RWPE1 (cell line): Measurements from ENCODE around the gene RIPOR3.

Experiments used
- CTCF ChIA-PET: fragments of 350-600 bp; sonication (Branson Sonifier 250); formaldehyde crosslinking; extraction: SDS; loops from one replicate; lab custom pipeline; 2021; lab: Yijun Ruan, JAX
- POLR2A ChIA-PET: fragments of 400-600 bp; formaldehyde crosslinking; extraction: SDS; loops from one replicate; lab custom pipeline; 2020; ENCODE audit warnings: antibody characterized with exemption; ENCODE audit not compliant: low non-redundant PET; lab: Yijun Ruan, JAX
- DNase-seq: peaks from one replicate; pipeline ENCODE4 v3.0.0; 2012; ENCODE audit warnings: low spot score
- H3K27ac ChIP-seq: fragments of 450-650 bp; 2 replicates; pipeline ENCODE4 v1.5.1; 2017
- TF ChIP-seq, protein P1 (sequence below): fragments of 450-650 bp; conservative IDR thresholded peaks from 2 replicates; pipeline ENCODE4 v1.5.1; 2017; ENCODE audit warnings: low read depth, mild to moderate bottlenecking

RIPOR3 gene

DNA sequence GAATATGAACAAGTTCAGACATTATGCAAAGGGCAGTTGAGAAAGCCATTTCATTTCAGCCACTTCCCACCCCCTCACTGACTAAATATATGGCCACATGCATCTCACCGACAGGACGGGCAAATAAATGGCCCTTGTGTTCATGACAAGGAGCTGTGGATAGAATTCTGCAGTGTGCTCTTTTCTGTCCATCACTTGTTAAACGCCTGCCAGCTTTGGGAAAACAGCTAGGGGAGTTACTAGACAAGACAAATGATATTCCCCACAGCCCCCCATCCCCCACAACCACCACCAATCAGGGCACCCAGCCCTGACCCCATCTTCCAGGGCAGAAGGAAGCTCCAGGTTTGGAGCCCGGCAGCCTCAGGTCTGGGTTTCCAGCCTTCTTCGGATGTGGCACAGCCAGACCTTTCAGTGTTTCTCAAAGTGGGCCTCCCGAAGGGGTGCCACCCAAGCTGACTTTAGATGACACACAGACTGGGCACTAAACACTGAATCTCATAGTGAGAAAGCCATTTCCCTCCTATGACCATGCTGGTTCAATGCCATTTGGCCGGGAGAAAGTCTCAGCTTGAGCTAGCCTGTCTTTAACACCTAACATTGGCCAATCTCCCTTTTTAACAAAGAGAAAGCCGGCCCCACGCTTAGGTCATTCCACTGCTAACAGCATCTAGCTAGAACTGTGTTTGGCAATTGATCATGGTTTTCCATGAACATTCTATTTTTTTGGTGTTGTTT, 4.0 kb upstream of the RIPOR3 start:
- CTCF ChIA-PET = interaction anchor here (0.6 to 1.5 kb wide), 6 partner anchors 9 to 107 kb away, joined by 3 to 5 read pairs (median 4); no protein-coding TSS in a partner anchor
- DNase-seq = no peak
- POLR2A ChIA-PET = no interaction called here
- TF ChIP-seq, protein P1, sequence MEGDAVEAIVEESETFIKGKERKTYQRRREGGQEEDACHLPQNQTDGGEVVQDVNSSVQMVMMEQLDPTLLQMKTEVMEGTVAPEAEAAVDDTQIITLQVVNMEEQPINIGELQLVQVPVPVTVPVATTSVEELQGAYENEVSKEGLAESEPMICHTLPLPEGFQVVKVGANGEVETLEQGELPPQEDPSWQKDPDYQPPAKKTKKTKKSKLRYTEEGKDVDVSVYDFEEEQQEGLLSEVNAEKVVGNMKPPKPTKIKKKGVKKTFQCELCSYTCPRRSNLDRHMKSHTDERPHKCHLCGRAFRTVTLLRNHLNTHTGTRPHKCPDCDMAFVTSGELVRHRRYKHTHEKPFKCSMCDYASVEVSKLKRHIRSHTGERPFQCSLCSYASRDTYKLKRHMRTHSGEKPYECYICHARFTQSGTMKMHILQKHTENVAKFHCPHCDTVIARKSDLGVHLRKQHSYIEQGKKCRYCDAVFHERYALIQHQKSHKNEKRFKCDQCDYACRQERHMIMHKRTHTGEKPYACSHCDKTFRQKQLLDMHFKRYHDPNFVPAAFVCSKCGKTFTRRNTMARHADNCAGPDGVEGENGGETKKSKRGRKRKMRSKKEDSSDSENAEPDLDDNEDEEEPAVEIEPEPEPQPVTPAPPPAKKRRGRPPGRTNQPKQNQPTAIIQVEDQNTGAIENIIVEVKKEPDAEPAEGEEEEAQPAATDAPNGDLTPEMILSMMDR = no peak
- no peak overlapping the region for H3K27ac ChIP-seq

DNA sequence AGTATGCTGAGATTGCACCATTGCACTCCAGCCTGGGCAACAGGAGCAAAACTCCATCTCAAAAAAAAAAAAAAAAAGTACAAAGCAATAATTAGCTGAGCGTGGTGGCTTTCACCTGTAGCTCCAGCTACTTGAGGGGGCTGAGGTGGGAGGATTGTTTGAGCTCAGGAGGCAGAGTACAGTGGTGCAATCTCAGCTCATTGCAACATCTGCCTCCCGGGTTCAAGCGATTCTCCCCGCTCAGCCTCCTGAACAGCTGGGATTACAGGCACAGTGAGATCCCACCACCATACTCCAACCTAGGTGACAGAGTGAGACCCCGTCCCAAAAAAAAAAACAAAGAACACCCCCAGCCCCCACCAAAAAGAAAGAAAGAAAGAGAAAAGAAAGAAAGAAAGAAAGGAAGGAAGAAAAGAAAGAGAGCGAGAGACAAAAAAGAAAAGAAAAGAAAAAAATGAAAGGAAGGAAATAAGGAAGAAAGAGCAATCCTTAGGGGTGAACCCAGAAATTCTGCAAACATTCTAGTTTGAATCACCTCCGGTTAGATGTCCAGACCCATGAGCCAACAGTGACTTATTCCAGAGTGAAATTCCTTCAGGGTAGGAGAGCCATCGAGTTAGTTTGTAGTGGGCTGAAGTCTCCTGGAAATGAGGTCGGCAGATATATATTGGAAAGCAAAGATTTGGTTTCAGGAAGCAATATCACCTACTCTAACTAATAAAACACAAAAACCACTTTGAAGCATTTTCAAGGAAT, 3.2 kb upstream of the RIPOR3 start:
- no peak overlapping the region for H3K27ac ChIP-seq
- TF ChIP-seq, protein P1 = no peak
- POLR2A ChIA-PET = no interaction called here
- no peak for DNase-seq
- CTCF ChIA-PET = interaction anchor here (0.9 kb wide), 1 partner anchor 15 kb away, joined by 3 read pairs; no protein-coding TSS in a partner anchor

DNA sequence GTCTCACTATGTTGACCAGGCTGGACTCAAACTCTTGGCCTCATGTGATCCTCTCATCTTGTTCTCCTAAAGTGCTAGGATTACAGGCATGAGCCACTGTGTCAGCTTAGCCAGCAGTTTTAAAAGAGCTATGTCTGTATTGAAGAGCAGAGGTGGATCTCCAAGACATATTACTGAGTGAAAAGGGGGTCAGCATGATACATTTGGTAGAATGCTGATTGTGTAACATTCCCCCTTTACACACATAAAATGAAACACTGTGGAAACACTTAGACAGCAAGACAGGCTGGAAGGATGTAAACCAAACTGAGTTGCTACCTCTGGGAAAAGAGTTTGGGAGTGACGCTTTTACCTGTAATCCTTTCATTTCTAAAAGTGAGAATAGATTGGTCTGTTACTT, 1.7 kb upstream of the RIPOR3 start:
- no peak overlapping the region for H3K27ac ChIP-seq
- TF ChIP-seq, protein P1 = no peak
- DNase-seq = no peak
- CTCF ChIA-PET = interaction anchor here (0.6 to 0.7 kb wide), 3 partner anchors 55 to 105 kb away, joined by 3 to 5 read pairs (median 5); partner anchors contain the start of gene BCAS4
- POLR2A ChIA-PET = interaction anchor here (0.5 kb wide), 1 partner anchor 1238 kb away, joined by 3 read pairs; no protein-coding TSS in a partner anchor

DNA sequence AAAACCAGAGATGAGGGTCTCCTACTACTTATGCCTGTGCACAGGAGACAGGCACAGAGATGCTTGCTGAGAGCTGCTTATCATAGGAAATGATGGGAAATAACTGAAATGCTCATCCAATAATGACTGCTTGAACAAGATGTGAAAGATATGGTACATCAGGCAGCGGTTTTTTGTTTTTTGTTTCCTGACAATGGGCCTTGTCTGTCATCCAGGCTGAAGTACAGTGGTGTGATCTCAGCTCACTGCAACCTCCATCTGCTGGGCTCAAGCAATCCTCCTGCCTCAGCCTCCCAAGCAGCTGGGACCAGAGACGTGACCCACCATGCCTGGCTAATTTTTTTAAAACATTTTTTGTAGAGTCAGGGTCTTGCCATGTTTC, 1.2 kb upstream of the RIPOR3 start:
- no peak for DNase-seq
- H3K27ac ChIP-seq = no peak overlapping the region
- TF ChIP-seq, protein P1 = no peak
- ChIA-PET CTCF (interaction anchor here (0.6 to 0.7 kb wide), 3 partner anchors 56 to 104 kb away, joined by 3 to 5 read pairs (median 5); partner anchors contain the start of gene BCAS4), POLR2A (interaction anchor here (0.5 kb wide), 1 partner anchor 1238 kb away, joined by 3 read pairs; no protein-coding TSS in a partner anchor)

DNA sequence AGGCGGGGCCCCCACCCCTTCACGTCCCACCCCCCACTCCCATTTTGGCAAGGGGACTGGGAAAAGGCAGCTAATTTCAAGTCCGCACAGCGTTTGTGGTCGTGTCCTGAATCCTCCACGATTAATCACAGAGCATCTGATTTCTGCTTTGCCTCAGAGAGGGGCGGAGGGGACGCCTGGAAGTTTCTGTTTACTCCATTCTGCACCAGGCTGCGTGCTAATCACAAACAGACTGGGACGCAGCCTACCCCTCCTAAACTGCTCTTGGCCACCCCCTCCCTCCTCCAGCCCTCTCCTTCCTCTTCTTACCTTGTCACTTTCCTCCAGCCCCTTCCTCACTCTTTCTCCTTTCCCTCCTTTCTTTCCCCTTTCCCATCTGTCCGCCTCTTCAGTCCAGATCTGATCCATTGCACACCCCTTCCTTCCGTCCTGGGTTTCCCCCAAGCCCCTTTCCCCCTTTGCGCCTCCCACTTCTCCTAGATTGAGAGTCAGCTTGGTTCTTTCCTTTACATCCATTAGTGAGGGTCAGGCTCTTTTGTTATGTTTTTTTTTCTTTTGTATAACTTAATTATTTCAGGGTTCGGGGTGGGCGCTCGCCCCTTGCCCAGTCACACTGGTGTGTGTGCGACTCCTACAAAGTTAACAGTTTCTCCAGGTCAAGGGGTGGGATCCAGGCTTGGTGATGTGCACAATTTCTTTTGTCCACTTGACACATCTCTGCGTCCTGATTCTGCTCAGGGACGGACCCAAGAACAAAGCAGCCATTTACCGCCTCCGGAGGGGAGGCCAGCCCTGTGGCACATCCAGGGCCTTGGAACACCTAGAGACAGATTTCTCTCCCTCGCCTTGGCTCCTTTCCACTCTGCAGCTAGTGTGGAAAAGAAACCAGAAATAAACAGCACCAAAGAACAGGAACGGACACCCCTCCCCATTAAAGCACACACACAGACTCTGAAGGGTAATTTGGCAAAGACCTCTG, 520 bp upstream of the RIPOR3 start:
- ChIA-PET CTCF (interaction anchor here (0.7 to 0.8 kb wide), 3 partner anchors 28 to 103 kb away, joined by 3 to 5 read pairs (median 5); no protein-coding TSS in a partner anchor), POLR2A (interaction anchor here (0.6 kb wide), 1 partner anchor 58 kb away, joined by 3 read pairs; no protein-coding TSS in a partner anchor)
- H3K27ac ChIP-seq = no peak overlapping the region
- TF ChIP-seq, protein P1 = no peak
- DNase-seq = no peak
